K562 (cell line): ENCODE measurements around the gene C1orf56. TPM values are rescaled to one million over a fixed set of nuclear protein-coding genes. Genes with fewer than 3 reads are reported as not detected.

ENCODE experiments used
- CHD7 ChIP-seq: fragments of 200-600 bp; sonication (generic); IDR thresholded peaks from one replicate; pipeline ENCODE4 v1.6.1; 2012; ENCODE audit warnings: mild to moderate bottlenecking, low read depth, low read length, inconsistent platforms
- CREBBP ChIP-seq: IDR thresholded peaks from one replicate; pipeline ENCODE4 v1.6.1; 2012; ENCODE audit warnings: low read depth, mild to moderate bottlenecking, control low read depth, inconsistent platforms, low read length
- FIP1L1 ChIP-seq: fragments of 200-400 bp; formaldehyde crosslinking; IDR thresholded peaks from 2 replicates; pipeline ENCODE4 v1.6.1; 2018; ENCODE audit warnings: mild to moderate bottlenecking, low read depth, low read length; ENCODE audit not compliant: poor library complexity, severe bottlenecking
- HMGN3 ChIP-seq: IDR thresholded peaks from 2 replicates; pipeline ENCODE4 v1.6.1; 2011; ENCODE audit warnings: borderline replicate concordance, low read depth, mild to moderate bottlenecking, mixed read lengths, low read length; ENCODE audit not compliant: insufficient read length; ENCODE audit errors: extremely low read depth
- SAP30 ChIP-seq: fragments of 200-600 bp; sonication (generic); IDR thresholded peaks from 2 replicates; pipeline ENCODE4 v1.6.1; 2012; ENCODE audit warnings: borderline replicate concordance, low read depth, mild to moderate bottlenecking, moderate library complexity, low read length, control low read depth, inconsistent platforms; ENCODE audit not compliant: insufficient read depth, poor library complexity, severe bottlenecking
- STAT5A ChIP-seq: IDR thresholded peaks from 2 replicates; pipeline ENCODE4 v1.6.1; 2012; ENCODE audit warnings: low read length, inconsistent platforms, borderline replicate concordance
- TOE1 ChIP-seq, 2 experiments: fragments of 450-650 bp in 1 of 2; sonication (generic) in 1 of 2; formaldehyde crosslinking in 1 of 2; IDR thresholded peaks; 2 replicates each; pipeline versions ENCODE4 v1.7.1 to v1.8.0; 2016 to 2022; ENCODE audit warnings: borderline replicate concordance in 2 of 2, mild to moderate bottlenecking in 2 of 2, antibody characterized with exemption in 1 of 2, inconsistent platforms in 1 of 2, low read depth in 1 of 2, missing genetic modification reagents in 1 of 2, moderate library complexity in 1 of 2
- polyA plus RNA-seq, 8 experiments: library from polyadenylated mRNA; depleted of rRNA in 4 of 8; stranded (reverse) in 5 of 8; unstranded in 3 of 8; fragments of >200 nt; fragmentation: Nextera tagmentation in 2 of 8; fragmentation: Illumina TruSeq in 1 of 8; extraction: Ambion mirVana in 2 of 8; extraction: Trizol in 1 of 8; gene quantifications; 2 replicates each; pipeline versions ENCODE4 v1.2.1 to v1.2.3, GENCODE V29; 2011 to 2014; ENCODE audit warnings: inconsistent platforms in 1 of 8, missing spikeins in 1 of 8
- total RNA-seq, 7 experiments: library from RNA; depleted of rRNA in 6 of 7; stranded (reverse); fragments of >200 nt in 6 of 7; fragmentation: Illumina TruSeq in 2 of 7; extraction: Trizol in 2 of 7; gene quantifications; 2 replicates each; pipeline versions ENCODE4 v1.2.1 to v1.2.3, GENCODE V29; 2011 to 2021; ENCODE audit warnings: low replicate concordance in 1 of 7

Gene C1orf56
- total and polyA plus RNA-seq, 9 of the 15 experiments (the other 6 are each of a cell fraction or from before 2014, with no cell fraction given) = 0.18 to 15.7 (median 1.1) TPM

GRCh38 chr1:151047925-151048644 lies 534 bp downstream of the C1orf56 start (continued):
- TF ChIP-seq CHD7 (peak; percentile 24), STAT5A (no peak), HMGN3 (peak; percentile 18), CREBBP (no peak), TOE1 (IDR thresholded peaks at IDR 0.05; ENCODE audit: borderline replicate concordance) (no peak), TOE1 (CRISPR knock-in tag; IDR thresholded peaks at IDR 0.05; ENCODE audit: borderline replicate concordance, low read depth) (0 out of 2 replicates have a peak, but pooled peaks have one; percentile 61), SAP30 (peak; percentile 57), FIP1L1 (no peak)
